ENCODE measurements around the gene AJAP1.

DNA sequence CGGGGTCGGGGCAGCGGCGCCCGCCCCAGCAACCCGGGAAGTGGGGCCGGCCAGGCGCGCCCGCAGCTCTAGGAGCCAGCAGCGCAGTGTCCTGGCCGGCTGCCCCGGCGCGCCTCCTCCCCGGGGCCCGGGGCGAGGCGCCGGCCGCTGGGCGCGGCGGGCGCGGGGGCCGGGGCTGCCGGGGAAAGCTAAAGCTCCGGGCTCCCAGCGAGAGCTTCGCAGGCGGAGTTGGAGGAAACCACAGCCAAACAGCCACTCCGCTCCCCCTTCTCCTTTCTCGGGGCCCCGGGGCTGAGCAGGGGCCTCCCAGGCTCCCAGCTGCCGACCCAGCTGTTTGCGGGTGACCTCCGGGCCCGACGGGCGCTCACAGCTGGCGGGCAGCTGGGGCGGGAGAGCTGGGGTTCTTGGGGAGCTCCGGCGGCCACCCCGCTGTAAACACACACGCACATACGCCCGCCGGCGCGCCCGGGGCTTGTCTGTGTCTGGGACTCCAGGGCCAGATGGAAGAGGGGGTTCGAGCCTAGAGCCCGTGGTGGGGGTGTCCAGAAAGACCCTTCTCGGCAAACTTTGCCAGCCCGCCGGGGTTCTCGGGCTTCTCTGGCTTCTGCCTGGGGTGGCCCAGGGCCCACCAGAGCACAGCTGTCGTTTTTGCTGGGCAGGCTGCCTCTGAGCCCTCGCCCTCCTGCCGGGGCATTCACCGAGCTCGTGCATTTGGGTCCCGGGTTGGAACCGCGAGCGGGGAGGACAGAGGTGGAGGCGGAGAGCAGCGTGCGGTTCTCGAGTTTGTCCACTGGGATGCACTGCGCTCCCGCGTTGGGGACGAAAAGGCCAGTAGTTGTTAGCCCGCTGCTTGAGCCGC is 1.5 kb downstream of the AJAP1 start:
- no peak for TF ChIP-seq YY1 (IDR thresholded peaks at IDR 0.05; ENCODE audit: insufficient read depth, insufficient read length)
- TF ChIP-seq ZNF274 (IDR thresholded peaks at IDR 0.05; ENCODE audit: low read depth, low read length), result no peak

All from NT2/D1 (cell line).